ENCODE results near the gene RAD9A. TPM values are rescaled to one million over a fixed set of nuclear protein-coding genes. Genes with fewer than 3 reads are reported as not detected.

The RAD9A gene
- total and polyA plus RNA-seq, 2 of the 4 experiments (the other 2 are of a cell fraction): 2.0 to 10.3 TPM

DNA sequence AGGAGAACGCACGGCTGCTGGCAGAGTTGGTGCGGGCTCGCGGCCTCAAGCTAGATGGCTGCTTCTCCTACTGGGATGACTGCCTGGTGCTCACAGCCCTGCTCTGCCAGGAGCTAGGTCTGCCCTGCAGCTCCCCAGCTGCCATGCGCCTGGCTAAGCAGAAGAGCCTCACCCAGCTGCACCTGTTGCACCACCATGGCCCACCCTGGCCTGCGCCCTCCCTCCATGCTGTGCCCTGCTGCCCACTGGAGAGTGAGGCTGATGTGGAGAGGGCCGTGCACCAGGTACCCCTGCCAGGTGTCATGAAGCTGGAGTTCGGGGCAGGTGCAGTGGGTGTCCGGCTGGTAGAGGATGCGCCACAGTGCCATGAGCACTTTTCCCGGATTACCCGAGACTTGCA, 31.7 kb downstream of the RAD9A start:
- 85% methylated on average over 10 of the region's 13 CpGs; no CpG with 5 or more reads in 1 of the 2 experiments for WGBS, 2 experiments (ENCODE audit: extremely low coverage in 2 of 2, insufficient read length in 1 of 2)
- intact Hi-C loops (cut with micrococcal nuclease) (loop anchor here (5.0 kb wide), 1 partner anchor 59 kb away; the partner anchor contains the start of gene AIP), in situ Hi-C loops (cut with MboI; ENCODE audit: low sequenced_read_pairs) (no loop called here), dilution Hi-C loops (cut with HindIII; ENCODE audit: low sequenced_read_pairs, unreplicated experiment) (no loop called here)
- no peak for TF ChIP-seq CTCF (conservative IDR thresholded peaks at IDR 0.05; ENCODE audit: low read depth, low read length)
- no peak for TF ChIP-seq SMC3 (IDR thresholded peaks at IDR 0.05; ENCODE audit: low read depth, low read length)
- no peak for TF ChIP-seq MAFK (IDR thresholded peaks at IDR 0.05; ENCODE audit: low read depth, low read length)
- TF ChIP-seq ELK1 (IDR thresholded peaks at IDR 0.05; ENCODE audit: borderline replicate concordance, low read depth, low read length): no peak
- no peak for TF ChIP-seq MAZ (IDR thresholded peaks at IDR 0.05; ENCODE audit: borderline replicate concordance, low read depth, low read length)
- no peak for TF ChIP-seq RCOR1 (IDR thresholded peaks at IDR 0.05; ENCODE audit: insufficient replicate concordance, low read length)
- TF ChIP-seq CEBPB (IDR thresholded peaks at IDR 0.05; ENCODE audit: low read depth, low read length): no peak
- no peak for TF ChIP-seq MXI1 (IDR thresholded peaks at IDR 0.05; ENCODE audit: borderline replicate concordance, low read depth, low read length)
- TF ChIP-seq BHLHE40 (IDR thresholded peaks at IDR 0.05; ENCODE audit: low read depth, low read length): no peak
- TF ChIP-seq, protein P1, sequence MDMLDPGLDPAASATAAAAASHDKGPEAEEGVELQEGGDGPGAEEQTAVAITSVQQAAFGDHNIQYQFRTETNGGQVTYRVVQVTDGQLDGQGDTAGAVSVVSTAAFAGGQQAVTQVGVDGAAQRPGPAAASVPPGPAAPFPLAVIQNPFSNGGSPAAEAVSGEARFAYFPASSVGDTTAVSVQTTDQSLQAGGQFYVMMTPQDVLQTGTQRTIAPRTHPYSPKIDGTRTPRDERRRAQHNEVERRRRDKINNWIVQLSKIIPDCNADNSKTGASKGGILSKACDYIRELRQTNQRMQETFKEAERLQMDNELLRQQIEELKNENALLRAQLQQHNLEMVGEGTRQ (IDR thresholded peaks at IDR 0.05; ENCODE audit: low read depth, low read length): no peak
- no peak for TF ChIP-seq RAD21 (IDR thresholded peaks at IDR 0.05; ENCODE audit: low read length)
- Histone ChIP-seq H3K56ac (ENCODE audit: extremely low read depth, insufficient read depth, low read length) (no peak overlapping the region), H4K8ac (ENCODE audit: low read depth in 2 of 2, low read length in 2 of 2) (no peak overlapping the region), H2BK5ac (ENCODE audit: low read depth, low read length, poor library complexity, severe bottlenecking) (no peak overlapping the region), H2AFZ (replicated peaks; ENCODE audit: low read length, poor library complexity) (no peak overlapping the region), H2AK9ac (replicated peaks; ENCODE audit: low read depth, low read length, poor library complexity) (no peak overlapping the region), H4K5ac (ENCODE audit: low read depth, low read length) (no peak overlapping the region), H3K79me1 (ENCODE audit: low read depth in 1 of 2, low read length in 2 of 2) (peaks cover 0 to 7% of the 10 kb centered on the region in 2 experiments; a peak in 2 of 4 replicates), H3K4ac (ENCODE audit: low read depth, low read length) (no peak overlapping the region), H3K18ac (ENCODE audit: low read depth, low read length) (no peak overlapping the region), H3K36me3 (ENCODE audit: control insufficient read depth, insufficient read depth, low read length) (no peaks in the 10 kb centered on the region), H3K4me3 (ENCODE audit: insufficient read depth, low read depth, low read length) (no peak overlapping the region), H2BK15ac (ENCODE audit: low read depth, low read length) (no peak overlapping the region), H2BK20ac (ENCODE audit: low read depth, low read length) (no peak overlapping the region), H3K4me2 (ENCODE audit: low read depth, low read length) (no peak overlapping the region), H3K23ac (ENCODE audit: low read depth, low read length) (no peak overlapping the region), H3K27me3 (ENCODE audit: control insufficient read depth, insufficient read depth, low read length) (no peaks in the 10 kb centered on the region), H3K9ac (ENCODE audit: low read depth, low read length) (no peak overlapping the region), H3K4me1 (ENCODE audit: control insufficient read depth, insufficient read depth, low read length) (peaks cover 6% of the 10 kb centered on the region), H3K27ac (ENCODE audit: insufficient read depth, low read length) (no peak overlapping the region), H3K14ac (replicated peaks; ENCODE audit: low read depth, low read length) (no peak overlapping the region), H4K20me1 (ENCODE audit: insufficient read depth, low read length) (no peaks in the 10 kb centered on the region), H2BK120ac (ENCODE audit: low read depth, low read length) (no peak overlapping the region), H3K9me1 (ENCODE audit: insufficient read depth, low read length) (peaks cover 5% of the 10 kb centered on the region), H4K91ac (ENCODE audit: insufficient read depth, low read depth, low read length) (no peak overlapping the region), H3K9me3 (ENCODE audit: control insufficient read depth, insufficient read depth, low read length) (no peaks in the 10 kb centered on the region), H2AK5ac (ENCODE audit: low read depth, low read length) (no peak overlapping the region)
- CTCF ChIA-PET: no interaction called here
- DNase-seq: no peak
- no peak for ATAC-seq (ENCODE audit: low read depth)
- POLR2A ChIA-PET (ENCODE audit: unreplicated experiment): no interaction called here
- BruUV-seq (replicated peaks): no TSS peak
